ENCODE data around the gene ANK3. TPM values are rescaled to one million over a fixed set of nuclear protein-coding genes. Genes with fewer than 3 reads are reported as not detected.

ANK3 gene
- total RNA-seq, 1 experiment from 2014 or later = 69.6 TPM

DNA sequence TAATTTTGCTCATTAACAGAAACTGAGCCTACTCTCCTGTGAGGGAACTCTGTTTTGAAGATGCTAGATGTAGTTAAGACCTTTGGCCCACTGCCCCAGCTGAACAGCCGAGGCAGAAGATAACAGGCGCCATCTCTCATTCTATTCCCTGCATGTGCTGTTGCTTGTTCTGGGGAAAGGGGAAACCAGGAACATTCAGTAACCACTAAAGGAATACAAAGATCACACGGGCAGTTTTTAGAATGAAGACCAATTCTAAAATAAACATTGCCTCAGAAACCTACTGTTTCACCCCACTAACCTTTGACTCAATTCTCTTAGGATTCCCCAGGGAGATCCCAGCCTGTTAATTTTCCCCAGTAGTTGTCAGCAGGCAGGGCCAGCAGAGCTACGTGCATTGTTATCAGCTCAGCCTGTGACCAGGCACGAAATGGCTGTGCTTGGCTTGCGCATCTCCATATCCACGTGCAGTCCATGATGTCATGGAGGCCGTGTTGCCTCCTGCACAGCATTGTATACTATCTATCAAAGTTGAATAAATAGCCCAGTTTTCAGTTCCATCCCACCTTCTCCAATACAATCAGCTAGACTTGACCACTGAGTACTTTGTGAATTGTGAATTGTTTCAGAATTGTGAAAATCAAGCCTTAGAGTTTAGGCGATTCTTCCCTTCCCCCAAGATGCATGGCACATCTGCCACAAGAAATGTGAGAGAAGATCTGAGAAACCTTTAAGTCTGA, 36.0 kb downstream of the ANK3 start (continued):
- TF ChIP-seq, protein P1, sequence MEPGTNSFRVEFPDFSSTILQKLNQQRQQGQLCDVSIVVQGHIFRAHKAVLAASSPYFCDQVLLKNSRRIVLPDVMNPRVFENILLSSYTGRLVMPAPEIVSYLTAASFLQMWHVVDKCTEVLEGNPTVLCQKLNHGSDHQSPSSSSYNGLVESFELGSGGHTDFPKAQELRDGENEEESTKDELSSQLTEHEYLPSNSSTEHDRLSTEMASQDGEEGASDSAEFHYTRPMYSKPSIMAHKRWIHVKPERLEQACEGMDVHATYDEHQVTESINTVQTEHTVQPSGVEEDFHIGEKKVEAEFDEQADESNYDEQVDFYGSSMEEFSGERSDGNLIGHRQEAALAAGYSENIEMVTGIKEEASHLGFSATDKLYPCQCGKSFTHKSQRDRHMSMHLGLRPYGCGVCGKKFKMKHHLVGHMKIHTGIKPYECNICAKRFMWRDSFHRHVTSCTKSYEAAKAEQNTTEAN (CRISPR knock-in tag; IDR thresholded peaks at IDR 0.05) = no peak

DNA sequence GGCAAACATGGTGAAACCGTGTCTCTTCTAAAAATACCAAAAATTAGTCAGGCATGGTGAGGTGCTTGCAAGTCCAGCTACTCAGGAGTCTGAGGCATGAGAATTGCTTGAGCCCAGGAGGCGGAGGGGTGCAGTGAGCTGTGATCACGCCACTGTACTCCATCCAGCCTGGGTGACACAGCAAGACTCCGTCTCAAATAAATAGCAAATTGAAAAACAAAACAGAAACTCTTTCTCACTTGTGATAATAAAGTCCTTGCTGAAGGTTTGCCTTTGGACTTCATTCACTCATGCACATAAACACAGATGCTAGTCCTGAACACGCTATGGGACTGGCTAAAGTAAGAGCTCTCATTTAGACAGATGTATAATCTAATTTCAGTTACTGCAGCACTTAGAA, 37.6 kb downstream of the ANK3 start:
- TF ChIP-seq GTF2I (CRISPR knock-in tag; conservative IDR thresholded peaks at IDR 0.05) = no peak
- TF ChIP-seq ZNF232 (CRISPR knock-in tag; IDR thresholded peaks at IDR 0.05) = no peak
- TF ChIP-seq SMAD4 (CRISPR knock-in tag; IDR thresholded peaks at IDR 0.05) = no peak
- H3K9me3 Mint-ChIP-seq = no peaks in the 10 kb centered on the region
- H3K36me3 Mint-ChIP-seq = no peaks in the 10 kb centered on the region
- no peak overlapping the region for H3K27ac Mint-ChIP-seq
- ChIA-PET POLR2A (no interaction called here), CTCF (no interaction called here)
- H3K4me1 Mint-ChIP-seq = peaks cover 52% of the 10 kb centered on the region
- ATAC-seq = no peak
- no peak for DNase-seq (ENCODE audit: low spot score)
- no peaks in the 10 kb centered on the region for H3K27me3 Mint-ChIP-seq (ENCODE audit: low read depth)
- H3K4me3 Mint-ChIP-seq = no peak overlapping the region

DNA sequence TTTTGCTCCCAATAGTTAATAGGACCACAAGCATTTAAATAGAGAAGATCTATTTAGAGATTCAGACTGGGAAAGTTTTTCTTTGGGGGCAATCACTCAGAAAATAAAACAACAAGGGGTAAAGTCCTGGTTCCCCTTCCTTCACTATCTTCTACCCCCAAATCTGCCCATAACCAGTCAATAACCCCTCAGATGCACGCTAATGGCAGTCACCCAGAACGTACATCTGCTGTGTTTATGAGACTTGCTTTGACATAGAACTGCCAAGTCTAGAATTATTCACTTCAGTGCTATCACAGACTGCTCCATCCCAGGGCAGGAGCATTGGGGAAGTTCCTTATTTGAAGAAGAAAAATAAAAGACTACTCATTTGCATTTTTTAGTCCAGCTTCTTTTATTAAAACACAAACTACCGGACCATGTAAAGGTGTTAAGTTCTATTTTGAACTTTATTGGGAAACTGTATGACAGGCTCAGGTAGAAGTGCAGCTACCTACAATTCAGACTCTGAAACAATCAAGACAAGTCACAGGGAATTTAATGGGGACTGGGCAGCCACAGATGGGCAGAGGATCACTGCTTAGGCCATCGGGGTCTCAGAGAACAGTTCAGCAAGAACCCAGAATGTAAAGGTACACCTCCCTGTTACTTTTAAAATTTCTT, 38.4 kb downstream of the ANK3 start:
- POLR2A ChIA-PET = interaction anchor here (0.7 kb wide), 1 partner anchor 11 kb away, joined by 3 read pairs; no protein-coding TSS in a partner anchor
- Mint-ChIP-seq H3K27ac (no peak overlapping the region), H3K9me3 (no peaks in the 10 kb centered on the region), H3K27me3 (ENCODE audit: low read depth) (no peaks in the 10 kb centered on the region), H3K4me3 (no peak overlapping the region), H3K4me1 (peaks cover 52% of the 10 kb centered on the region), H3K36me3 (no peaks in the 10 kb centered on the region)
- DNase-seq (ENCODE audit: low spot score) (no peak), ATAC-seq (no peak)
- CTCF ChIA-PET = interaction anchor here (1.1 kb wide), 1 partner anchor 16 kb away, joined by 3 read pairs; no protein-coding TSS in a partner anchor
- TF ChIP-seq, protein P2, sequence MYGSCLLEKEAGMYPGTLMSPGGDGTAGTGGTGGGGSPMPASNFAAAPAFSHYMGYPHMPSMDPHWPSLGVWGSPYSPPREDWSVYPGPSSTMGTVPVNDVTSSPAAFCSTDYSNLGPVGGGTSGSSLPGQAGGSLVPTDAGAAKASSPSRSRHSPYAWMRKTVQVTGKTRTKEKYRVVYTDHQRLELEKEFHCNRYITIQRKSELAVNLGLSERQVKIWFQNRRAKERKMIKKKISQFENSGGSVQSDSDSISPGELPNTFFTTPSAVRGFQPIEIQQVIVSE (CRISPR knock-in tag; IDR thresholded peaks at IDR 0.05; ENCODE audit: borderline replicate concordance) = no peak
- TF ChIP-seq JUN (CRISPR knock-in tag; IDR thresholded peaks at IDR 0.05) = no peak
- TF ChIP-seq, protein P3, sequence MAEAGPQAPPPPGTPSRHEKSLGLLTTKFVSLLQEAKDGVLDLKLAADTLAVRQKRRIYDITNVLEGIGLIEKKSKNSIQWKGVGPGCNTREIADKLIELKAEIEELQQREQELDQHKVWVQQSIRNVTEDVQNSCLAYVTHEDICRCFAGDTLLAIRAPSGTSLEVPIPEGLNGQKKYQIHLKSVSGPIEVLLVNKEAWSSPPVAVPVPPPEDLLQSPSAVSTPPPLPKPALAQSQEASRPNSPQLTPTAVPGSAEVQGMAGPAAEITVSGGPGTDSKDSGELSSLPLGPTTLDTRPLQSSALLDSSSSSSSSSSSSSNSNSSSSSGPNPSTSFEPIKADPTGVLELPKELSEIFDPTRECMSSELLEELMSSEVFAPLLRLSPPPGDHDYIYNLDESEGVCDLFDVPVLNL (CRISPR knock-in tag; IDR thresholded peaks at IDR 0.05; ENCODE audit: borderline replicate concordance, low read depth) = no peak
- TF ChIP-seq PRRX2 (CRISPR knock-in tag; IDR thresholded peaks at IDR 0.05) = no peak
- no peak for TF ChIP-seq ESRRA (CRISPR knock-in tag; IDR thresholded peaks at IDR 0.05; ENCODE audit: borderline replicate concordance)
- no peak for TF ChIP-seq TP53 (CRISPR knock-in tag; IDR thresholded peaks at IDR 0.05)
- TF ChIP-seq ZNF138 (CRISPR knock-in tag; conservative IDR thresholded peaks at IDR 0.05) = no peak
- TF ChIP-seq SMAD4 (CRISPR knock-in tag; IDR thresholded peaks at IDR 0.05) = no peak
- TF ChIP-seq, protein P4, sequence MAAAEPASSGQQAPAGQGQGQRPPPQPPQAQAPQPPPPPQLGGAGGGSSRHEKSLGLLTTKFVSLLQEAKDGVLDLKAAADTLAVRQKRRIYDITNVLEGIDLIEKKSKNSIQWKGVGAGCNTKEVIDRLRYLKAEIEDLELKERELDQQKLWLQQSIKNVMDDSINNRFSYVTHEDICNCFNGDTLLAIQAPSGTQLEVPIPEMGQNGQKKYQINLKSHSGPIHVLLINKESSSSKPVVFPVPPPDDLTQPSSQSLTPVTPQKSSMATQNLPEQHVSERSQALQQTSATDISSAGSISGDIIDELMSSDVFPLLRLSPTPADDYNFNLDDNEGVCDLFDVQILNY (CRISPR knock-in tag; IDR thresholded peaks at IDR 0.05) = no peak
- TF ChIP-seq, protein P5, sequence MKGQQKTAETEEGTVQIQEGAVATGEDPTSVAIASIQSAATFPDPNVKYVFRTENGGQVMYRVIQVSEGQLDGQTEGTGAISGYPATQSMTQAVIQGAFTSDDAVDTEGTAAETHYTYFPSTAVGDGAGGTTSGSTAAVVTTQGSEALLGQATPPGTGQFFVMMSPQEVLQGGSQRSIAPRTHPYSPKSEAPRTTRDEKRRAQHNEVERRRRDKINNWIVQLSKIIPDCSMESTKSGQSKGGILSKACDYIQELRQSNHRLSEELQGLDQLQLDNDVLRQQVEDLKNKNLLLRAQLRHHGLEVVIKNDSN (CRISPR knock-in tag; IDR thresholded peaks at IDR 0.05) = no peak
- no peak for TF ChIP-seq ZNF317 (CRISPR knock-in tag; IDR thresholded peaks at IDR 0.05; ENCODE audit: borderline replicate concordance, low read depth)
- TF ChIP-seq, protein P6, sequence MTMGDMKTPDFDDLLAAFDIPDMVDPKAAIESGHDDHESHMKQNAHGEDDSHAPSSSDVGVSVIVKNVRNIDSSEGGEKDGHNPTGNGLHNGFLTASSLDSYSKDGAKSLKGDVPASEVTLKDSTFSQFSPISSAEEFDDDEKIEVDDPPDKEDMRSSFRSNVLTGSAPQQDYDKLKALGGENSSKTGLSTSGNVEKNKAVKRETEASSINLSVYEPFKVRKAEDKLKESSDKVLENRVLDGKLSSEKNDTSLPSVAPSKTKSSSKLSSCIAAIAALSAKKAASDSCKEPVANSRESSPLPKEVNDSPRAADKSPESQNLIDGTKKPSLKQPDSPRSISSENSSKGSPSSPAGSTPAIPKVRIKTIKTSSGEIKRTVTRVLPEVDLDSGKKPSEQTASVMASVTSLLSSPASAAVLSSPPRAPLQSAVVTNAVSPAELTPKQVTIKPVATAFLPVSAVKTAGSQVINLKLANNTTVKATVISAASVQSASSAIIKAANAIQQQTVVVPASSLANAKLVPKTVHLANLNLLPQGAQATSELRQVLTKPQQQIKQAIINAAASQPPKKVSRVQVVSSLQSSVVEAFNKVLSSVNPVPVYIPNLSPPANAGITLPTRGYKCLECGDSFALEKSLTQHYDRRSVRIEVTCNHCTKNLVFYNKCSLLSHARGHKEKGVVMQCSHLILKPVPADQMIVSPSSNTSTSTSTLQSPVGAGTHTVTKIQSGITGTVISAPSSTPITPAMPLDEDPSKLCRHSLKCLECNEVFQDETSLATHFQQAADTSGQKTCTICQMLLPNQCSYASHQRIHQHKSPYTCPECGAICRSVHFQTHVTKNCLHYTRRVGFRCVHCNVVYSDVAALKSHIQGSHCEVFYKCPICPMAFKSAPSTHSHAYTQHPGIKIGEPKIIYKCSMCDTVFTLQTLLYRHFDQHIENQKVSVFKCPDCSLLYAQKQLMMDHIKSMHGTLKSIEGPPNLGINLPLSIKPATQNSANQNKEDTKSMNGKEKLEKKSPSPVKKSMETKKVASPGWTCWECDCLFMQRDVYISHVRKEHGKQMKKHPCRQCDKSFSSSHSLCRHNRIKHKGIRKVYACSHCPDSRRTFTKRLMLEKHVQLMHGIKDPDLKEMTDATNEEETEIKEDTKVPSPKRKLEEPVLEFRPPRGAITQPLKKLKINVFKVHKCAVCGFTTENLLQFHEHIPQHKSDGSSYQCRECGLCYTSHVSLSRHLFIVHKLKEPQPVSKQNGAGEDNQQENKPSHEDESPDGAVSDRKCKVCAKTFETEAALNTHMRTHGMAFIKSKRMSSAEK (CRISPR knock-in tag; IDR thresholded peaks at IDR 0.05; ENCODE audit: borderline replicate concordance) = no peak
- TF ChIP-seq ZNF423 (CRISPR knock-in tag; IDR thresholded peaks at IDR 0.05) = no peak
- TF ChIP-seq, protein P7, sequence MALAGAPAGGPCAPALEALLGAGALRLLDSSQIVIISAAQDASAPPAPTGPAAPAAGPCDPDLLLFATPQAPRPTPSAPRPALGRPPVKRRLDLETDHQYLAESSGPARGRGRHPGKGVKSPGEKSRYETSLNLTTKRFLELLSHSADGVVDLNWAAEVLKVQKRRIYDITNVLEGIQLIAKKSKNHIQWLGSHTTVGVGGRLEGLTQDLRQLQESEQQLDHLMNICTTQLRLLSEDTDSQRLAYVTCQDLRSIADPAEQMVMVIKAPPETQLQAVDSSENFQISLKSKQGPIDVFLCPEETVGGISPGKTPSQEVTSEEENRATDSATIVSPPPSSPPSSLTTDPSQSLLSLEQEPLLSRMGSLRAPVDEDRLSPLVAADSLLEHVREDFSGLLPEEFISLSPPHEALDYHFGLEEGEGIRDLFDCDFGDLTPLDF (CRISPR knock-in tag; IDR thresholded peaks at IDR 0.05) = no peak
- no peak for TF ChIP-seq GABPB1 (CRISPR knock-in tag; IDR thresholded peaks at IDR 0.05)
- TF ChIP-seq FOXJ3 (CRISPR knock-in tag; IDR thresholded peaks at IDR 0.05; ENCODE audit: borderline replicate concordance) = no peak
- TF ChIP-seq, protein P8, sequence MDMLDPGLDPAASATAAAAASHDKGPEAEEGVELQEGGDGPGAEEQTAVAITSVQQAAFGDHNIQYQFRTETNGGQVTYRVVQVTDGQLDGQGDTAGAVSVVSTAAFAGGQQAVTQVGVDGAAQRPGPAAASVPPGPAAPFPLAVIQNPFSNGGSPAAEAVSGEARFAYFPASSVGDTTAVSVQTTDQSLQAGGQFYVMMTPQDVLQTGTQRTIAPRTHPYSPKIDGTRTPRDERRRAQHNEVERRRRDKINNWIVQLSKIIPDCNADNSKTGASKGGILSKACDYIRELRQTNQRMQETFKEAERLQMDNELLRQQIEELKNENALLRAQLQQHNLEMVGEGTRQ (CRISPR knock-in tag; IDR thresholded peaks at IDR 0.05) = no peak

Data from WTC11 (cell line).